PC-3 (cell line): Measurements from ENCODE around the gene ANKLE1.

ENCODE experiments used
- CTCF ChIP-seq: fragments of 300-600 bp; sonication (generic); conservative IDR thresholded peaks from 2 replicates; pipeline ENCODE4 v1.5.1; 2017; ENCODE audit warnings: antibody characterized with exemption, low read depth, mild to moderate bottlenecking, low read length
- EZH2 ChIP-seq: fragments of 300-600 bp; sonication (generic); IDR thresholded peaks from one replicate; pipeline ENCODE4 v1.6.1; 2017; ENCODE audit warnings: antibody characterized with exemption, mild to moderate bottlenecking, low read length; ENCODE audit not compliant: unreplicated experiment

GRCh38 chr19:17266026-17266425 is 15.7 kb upstream of the ANKLE1 start:
- TF ChIP-seq CTCF (no peak), EZH2 (no peak)
